Stimulated activated CD4-positive, alpha-beta T cell treated with anti-CD3 and anti-CD28 coated beads, Interleukin-1b, Interleukin-23, amount 100 ng/mL, for 24 hours (primary cell): ENCODE data around the gene RERG.

Experiments
- DNase-seq, 4 experiments: peaks; one replicate each; pipeline ENCODE4 v3.0.0-alpha.2; 2020; ENCODE audit warnings: low read depth in 4 of 4, low spot score in 1 of 4

Gene RERG

DNA sequence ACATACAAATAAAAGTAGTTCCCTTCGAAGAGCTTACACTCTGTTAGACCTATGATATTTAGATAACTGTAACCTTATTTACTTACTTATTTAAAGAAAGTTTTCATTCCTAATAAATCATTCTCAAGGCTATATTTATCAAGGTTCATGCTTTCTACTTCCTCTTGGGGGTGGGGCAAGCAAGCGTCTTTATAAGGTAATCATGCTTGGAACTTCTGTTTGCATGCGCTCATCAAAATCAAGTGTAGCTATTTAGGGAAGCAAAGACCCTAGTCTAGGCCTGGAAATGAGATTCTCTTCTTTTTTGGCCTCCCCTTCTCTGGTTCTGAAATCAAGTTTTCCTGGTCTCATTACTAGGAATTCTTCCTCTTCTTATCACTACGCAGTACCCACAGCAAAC lies 766 bp downstream of the RERG start:
- DNase-seq = no peak

DNA sequence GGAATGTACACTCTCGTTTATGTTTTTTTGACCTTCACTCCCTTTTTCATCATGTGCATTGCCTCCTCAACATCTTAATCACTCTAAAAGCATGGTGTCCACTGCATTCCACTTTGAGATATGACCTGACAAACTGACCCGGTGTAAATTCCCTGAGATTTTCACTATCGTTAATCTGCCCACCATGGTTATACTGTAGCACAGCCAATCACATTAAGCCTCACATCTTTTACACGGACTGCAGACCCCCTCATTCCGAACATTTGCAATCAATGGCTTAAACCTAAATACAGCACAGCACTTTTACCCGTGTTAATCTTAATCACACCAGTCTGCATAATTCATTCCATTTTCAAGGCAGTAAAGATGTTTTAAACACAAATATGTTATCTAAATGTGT lies 2.4 kb downstream of the RERG start:
- DNase-seq = no peak

DNA sequence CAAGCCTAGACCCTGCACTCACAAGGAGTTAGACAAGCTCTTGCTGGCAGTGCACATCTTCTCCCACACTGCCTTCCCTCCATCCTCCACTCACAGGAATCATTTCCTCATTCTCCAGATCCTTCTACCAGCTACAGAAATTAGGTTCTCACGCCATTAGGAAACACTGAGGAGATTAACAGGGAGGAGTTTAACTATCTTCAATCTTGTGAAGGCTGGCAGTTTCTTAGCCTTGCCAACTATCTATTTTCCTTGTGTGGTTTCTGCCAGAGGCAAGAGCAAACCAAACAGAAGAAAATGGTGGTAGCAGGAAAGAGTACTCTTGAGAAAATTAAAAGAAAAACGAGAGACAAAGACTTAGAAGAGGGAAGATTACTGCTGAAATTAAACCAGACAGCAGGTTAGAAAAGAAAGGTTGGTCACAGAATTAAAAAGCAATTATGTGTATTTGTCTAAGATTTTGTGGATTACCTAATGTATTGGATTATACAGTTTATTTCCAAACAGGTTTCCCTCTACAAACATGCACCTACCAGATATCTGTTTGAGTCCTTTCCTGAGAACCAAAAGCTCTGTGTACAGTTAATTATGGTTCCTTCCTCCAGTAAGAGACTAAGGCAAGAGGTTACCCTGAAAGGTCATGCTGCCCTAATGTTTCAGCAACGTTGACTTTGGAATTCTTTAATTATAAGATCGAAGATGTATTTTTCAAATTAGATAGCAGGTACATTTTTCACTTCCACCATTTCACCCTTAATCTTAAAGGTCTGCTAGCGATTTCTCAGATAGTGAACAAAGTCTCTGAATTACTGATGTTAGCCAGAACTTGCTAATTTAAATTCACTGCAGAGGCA lies 5.0 kb downstream of the RERG start:
- DNase-seq = no peak

GRCh38 chr12:15214851-15215601 lies 6.2 kb downstream of the RERG start:
- no peak for DNase-seq

DNA sequence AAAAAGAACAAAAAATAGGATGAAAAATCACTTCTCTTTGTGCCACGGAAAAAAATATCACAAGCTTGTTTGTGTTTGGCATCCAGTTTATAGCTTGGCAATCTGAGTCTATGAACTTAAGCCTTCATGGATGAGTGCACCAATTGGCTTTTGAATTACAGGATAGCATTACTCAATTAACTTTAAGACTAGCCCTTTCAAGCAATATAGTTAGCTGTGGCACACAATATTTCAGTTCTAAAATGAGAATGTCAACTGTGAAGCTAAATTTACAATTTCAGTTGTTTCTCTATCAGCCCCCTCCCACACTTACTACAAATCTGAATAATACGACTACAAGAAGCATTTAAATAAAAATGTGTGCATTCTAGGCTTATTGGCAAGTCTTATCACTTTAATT lies 8.3 kb downstream of the RERG start:
- no peak for DNase-seq

DNA sequence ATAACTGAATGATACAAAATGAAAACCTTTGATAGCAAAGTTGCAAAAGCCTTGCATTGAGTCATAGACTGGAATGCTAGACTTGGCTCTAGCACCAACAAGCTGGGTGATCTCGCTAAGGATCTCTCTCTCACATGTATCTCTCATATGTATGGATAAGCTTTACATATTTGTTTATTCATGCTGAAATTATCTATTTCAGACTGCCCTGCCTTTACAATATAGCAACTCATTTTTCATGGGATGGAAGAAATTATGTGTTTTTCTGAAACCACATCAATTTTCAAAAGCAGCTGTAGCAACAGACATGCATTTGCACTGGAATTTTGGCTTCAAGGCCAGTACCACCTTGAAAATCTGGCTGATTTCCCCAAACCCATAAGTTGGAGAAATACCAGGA lies 11.4 kb downstream of the RERG start:
- no peak for DNase-seq

DNA sequence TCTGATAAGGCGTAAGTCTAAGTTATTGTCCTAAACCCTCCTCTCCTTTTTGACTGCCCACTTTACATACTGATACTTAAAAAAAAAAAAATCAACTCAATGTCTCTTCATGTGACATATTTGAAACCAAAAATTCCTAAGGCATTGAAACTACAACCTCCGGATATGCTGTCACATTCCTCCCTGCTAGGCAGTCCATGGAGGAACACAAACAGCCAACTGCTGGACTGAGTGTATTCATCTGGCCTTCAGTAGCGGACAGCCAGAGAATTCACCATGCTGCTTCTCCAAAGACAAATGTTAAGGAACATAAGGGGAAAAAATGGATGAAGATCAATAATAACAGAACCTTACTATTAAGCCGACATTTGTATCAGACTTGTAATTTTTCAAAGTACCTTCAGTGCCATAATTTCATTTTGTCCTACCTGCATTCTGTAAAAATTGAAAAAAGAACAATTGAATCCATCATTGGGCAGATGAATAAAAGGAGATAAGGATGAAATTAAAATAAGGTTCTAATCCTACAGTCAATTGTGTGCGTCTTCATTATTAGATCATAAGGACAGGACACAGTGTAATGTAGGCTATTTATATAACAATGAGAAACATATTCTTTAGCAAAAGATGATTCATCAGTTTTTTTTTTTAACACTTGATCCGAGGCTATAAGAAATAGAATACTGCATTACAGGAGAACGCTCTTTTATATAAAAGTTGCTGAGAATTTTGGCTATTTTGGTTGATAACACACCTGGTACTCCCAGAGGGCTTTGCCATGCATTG lies 12.2 kb downstream of the RERG start:
- DNase-seq = no peak

- DNase-seq = no peak
Observed at GRCh38 chr12:15208140-15208539, 13.1 kb downstream of the RERG start.

GRCh38 chr12:15206831-15207389 lies 14.3 kb downstream of the RERG start:
- DNase-seq = no peak

DNA sequence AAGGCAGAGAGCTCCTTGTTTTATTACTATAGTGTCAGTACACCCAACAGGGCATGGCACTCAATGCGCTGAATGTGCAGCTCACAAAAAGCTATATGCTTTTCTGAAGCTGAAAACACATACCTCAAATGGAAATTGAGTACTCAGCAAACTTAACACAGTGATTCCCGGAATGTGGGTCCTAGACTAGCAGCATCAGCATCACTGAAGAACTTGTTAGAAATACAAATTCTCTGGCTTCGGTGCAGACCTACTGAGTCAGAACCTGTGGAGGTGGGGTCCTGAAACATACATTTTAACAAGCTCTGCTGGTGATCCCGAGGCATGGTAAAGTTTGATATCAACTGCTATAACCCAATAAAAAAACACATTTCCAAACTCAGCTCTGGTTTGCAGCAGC lies 14.9 kb downstream of the RERG start:
- DNase-seq = no peak

- no peak for DNase-seq
Observed at GRCh38 chr12:15205341-15206010, 15.7 kb downstream of the RERG start.

DNA sequence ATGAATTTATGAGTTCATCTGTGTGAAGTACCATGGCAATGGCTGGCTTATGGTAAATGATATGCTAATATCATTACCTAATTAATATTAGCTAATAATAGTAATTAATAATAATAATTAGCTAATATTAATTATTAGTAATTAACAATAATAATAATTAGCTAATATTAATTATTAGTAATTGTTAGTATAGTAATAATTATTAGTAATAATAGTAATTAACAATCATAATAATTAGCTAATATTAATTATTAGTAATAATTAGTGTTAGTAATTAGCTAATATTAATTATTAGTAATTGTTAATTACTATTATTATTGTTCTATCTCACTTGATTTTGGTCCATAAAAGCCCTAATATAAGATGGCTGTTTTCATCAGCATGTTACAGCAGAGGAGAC lies 19.8 kb downstream of the RERG start:
- no peak for DNase-seq

- DNase-seq = no peak
Observed at GRCh38 chr12:15201056-15201455, 20.2 kb downstream of the RERG start.

DNA sequence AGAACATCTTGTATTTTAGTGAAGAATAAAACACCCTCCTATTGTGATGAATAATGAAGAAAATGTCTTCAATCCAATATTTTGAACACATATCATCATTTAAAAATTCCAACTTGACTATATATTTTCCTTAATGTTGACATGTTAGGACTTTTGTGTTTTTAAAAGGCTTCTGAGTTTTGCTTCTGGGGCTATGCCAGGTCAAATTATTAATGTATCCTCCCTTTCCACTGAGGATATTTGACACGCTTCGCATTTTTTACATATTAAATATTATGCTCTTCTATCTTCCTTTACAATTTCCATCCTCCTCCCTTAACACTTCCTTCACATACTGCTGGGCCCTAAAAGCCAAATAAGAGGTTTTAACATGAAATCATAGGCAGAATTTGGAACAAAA lies 20.6 kb downstream of the RERG start:
- DNase-seq = no peak

DNA sequence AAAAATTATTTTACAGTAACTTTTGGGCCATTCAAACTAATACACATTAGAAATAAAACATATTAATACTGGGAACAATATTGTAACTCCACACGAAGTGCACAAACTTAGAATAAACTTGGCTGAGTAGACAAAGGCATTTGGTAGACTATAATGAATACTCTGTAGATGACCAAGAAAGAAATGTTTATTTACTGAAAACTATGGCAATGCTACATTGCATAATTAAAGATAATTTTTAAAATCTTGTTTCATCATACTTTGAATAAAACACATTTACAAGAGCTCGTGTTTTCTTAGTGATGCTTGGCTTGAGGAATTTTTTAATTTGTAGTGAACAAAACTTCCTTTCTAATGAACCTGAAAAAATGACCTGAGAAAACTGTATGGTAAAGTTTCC lies 21.3 kb downstream of the RERG start:
- no peak for DNase-seq

GRCh38 chr12:15196678-15197505 lies 24.3 kb downstream of the RERG start:
- DNase-seq = no peak

GRCh38 chr12:15196221-15196620 lies 25.0 kb downstream of the RERG start:
- DNase-seq = no peak

- DNase-seq = no peak
Observed at GRCh38 chr12:15194456-15195368, 26.5 kb downstream of the RERG start.

DNA sequence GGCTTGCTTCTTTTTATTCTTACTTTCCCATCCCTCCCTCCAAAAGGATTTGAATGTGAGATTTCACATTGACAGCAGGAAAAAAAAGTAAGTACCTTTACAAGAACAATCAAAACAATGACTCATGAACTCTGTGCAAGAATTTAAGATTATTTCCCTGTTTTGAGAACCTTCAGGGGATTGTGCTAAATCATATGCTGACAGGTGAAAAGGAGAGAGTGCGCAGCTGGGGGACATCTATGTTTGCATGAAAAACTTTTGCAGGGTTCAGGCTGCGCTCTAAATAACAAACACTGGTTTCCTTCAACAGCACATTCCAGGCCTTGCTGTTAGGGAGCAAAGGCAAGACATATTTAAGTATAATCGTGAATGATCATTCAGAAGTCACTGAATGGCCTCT lies 27.3 kb downstream of the RERG start:
- no peak for DNase-seq
